HG03457 (cell line): ENCODE results near the gene RCOR1.

Experiments
- ATAC-seq: cut with Tn5 transposase; IDR thresholded peaks from one replicate; pipeline ENCODE4 v1.9.1; 2021; ENCODE audit warnings: moderate number of reproducible peaks; ENCODE audit not compliant: unreplicated experiment

RCOR1 gene

DNA sequence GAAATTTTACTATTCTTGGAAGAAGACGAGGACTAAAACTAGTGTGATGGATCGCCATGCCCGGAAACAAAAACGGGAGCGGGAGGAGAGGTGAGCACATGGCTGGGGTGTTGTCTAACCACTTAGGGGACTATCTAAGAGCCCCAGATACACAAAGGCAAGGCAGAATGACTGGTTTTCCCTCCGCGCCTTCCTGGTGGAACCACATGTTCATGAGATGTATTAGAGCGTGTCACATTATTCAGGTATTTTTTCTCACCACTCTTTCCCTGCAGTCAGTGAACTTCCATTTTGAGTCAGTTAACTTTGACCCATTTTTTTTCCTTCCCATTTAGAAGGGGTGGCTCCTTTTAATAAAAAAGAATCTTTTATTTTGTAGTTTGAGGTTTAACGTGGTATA, 116.0 kb downstream of the RCOR1 start:
- no peak for ATAC-seq

DNA sequence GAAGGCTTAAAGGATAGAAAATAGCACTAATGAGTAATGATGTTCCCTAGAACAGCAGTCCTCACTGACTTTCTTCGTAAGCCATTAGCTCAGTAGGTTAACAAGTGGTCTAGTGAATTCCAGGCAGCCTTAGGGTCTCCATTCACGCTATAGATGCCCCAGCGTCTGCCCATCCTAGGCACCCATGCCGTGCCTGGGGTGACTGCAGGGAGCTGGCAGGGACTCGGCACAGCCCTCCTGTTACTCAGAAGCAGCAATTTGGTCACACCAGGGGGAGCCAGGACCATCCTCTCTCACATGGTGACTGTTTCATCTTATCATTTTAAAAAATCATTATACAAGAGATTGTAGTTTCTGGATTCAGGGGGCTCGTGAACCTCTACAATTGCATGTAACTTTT, 118.8 kb downstream of the RCOR1 start:
- no peak for ATAC-seq

DNA sequence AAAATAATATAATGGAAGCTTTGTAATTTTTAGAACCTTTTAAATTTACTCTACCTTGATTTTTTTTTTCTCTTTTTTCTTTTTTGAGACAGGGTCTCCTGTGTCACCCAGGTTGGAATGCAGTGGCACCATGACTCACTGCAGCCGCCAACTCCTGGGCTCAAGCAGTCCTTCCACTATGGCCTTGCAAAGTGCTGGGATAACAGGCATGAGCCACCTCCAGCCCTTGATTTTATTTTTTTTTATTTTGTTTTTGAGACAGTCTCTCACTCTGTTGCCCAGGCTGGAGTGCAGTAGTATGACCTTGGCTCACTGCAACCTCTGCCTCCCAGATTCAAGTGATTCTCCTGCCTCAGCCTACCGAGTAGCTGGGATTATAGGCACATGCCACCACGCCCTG, 119.5 kb downstream of the RCOR1 start:
- ATAC-seq, result no peak

DNA sequence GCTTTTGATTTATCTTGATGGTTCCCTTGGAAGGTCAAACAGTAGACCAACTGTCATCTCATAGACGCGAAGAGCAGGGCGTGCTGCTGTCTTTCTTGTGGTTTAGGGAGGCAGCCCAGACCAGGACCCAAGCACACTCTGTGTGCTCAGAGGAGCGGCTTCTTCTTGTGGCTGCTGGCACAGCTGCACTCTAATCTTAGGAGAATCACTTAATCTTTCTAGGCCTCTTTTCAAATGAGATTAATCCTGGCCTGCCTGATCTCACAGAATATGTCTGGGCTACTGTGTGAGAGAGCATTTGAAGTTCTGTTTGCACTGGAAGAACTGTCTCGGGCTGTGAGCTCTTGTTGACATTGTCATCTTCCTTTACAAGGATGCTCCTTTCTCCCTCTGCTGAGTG, 124.8 kb downstream of the RCOR1 start:
- ATAC-seq, result no peak

DNA sequence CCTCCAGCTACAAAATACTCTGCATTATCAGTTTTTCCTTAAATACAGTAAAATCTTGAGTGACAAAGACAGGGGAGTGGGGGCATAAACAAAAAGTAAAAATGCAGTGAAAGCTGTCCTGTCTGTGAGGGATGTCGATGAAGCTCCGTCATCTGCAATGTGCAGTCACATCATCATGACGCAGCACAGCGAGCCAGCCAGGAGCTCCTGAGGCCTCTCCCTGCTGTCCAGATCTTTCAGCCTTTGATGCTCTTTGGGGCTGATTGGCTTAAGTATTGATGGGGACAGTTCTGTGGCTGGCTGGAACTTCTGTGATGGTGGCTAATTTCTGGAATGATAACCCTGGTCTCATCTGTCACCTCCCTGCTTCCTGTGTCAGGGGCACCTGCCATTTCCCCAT, 130.2 kb downstream of the RCOR1 start:
- no peak for ATAC-seq

DNA sequence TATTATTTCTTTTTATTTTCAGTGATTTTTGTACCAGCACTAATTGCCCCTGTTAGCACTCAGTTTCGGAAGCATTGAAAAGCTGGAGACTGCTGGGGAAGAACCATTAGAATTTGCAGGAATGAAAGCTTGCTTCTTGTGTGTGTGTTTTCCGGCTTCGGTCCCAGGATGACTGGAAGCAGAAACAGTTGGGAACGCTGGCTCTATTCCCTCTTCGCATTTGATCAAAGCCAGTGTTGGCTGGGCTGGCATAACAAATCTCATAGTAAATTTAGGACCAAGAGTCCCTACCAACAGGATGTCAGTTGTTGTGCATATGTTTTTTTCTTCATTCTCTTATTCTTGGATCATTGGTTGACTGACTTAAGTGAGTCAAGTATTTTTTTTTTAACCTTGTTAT, 131.2 kb downstream of the RCOR1 start:
- ATAC-seq, result no peak

DNA sequence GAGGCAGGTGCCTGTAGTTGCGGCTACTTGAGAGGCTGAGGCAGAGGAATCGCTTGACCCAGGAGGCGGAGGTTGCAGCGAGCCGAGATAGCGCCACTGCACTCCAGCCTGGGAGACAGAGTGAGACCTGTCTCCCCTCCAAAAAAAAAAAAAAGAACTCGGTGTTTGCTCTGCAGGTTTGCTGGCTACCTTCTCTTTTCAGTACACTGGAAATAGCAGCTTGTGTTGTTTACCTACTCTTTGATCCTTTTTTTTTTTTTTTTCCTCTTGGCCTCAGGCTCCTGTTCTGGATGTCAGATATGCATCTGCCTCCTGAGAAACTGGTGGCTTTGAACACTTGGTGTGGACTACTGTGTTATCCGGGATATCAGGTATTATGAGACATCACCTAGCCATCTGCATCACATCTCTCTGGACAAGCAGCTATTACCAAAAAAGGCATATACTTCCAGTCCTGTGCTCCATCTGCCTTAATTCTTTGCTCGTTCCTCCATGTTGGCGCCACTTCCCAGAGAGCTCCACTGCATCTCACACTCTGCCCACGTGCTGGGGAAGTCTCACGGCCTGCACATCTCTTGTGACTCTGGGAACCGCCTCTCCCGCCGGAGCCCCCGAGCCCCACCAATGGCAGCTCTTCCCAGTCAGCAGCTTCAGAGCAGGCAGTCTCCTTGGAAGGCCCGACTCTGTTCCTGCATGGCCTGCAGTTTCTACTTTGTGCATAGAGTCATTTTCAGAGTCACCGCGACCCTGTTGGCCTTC, 133.9 kb downstream of the RCOR1 start:
- no peak for ATAC-seq

DNA sequence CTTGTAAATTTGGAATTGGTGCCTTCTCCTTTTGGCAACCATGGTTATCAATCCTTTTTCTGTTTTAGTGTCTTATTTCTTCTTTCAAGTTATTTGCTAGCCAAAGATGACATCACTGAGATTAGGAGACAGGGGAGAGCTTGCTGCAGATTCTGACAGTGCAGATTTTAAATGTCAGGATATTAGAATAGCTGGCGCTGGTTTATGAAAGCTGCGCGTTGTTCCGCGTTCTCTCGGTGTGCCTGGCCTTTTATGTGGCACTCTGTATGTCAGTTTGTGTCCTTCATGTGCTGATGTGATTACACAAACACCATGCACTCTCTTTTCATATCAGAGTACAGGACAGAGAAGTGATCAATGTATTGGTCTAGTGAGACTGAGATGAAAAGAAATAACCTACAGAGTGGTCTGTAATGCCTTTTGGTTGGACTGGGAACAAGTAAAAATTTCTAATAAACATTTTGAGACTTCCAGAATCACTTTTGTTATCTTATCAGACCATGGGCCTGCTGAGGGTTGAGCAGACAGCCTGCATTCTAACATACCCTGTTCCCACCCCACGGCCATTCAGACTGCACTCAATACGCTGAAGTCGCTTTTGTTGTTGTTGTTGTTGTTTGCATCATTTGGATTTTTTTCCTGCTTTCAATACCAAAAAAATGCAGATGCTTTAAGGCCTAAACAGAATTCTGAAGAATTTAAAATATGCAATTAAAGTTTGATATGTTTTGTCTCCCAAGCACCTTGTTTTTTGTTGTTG, 135.1 kb downstream of the RCOR1 start:
- no peak for ATAC-seq

DNA sequence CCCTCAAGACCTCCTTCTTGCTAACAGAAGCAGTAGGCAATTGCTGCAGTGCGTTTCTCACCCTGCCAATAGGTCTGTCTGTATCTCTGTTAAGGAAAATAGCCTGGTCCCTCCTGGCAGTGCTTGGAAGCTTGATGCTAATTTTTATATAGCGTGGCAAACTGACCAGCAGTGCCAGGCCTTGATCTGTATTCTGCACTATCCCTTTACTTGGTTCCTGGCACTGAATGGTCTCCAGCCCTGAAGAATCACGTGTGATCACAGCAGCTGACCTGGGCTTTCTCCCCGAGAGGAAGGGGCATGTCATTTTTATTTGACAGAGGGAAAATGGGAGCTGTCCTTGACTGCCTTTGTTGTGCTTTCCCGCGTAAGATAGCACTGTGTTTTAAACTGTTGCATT, 136.1 kb downstream of the RCOR1 start:
- no peak for ATAC-seq

DNA sequence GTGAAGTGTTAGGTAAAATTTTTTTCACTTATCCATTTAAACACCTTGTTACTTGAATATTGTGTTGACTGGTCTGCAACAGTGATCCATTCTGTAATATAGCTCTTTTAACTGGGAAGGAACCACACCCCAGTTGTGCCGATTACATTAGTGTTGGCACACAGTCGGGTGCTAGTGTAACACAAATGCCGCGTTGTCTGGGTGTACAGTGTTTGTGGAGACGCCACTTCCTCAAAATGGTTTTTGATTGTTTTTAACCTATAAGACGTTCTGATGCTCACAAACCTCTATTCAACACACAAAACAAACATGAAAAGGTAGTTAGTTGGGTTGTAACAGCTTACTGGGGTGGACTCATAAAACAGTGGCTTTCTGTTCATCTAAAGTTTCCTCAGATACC, 136.8 kb downstream of the RCOR1 start:
- ATAC-seq, result no peak

DNA sequence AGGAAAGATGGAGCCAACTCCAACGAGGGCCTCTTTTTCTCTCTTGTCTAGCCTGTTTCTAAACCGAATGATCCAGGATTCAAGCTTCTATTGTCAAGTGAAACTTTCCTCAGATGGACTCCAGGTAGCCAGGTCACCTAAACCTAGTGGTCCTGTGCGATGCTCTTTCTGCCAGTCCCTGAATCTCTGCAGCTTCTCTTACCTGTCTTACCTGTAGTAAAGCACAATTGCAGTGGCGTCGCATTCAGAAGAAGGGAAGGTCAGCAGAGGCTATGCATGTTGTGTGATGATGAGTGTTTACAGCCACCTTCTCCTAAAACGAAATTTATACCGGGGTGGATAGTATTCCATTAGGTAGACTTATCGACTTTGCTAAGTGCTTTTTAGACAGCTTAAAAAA, 137.4 kb downstream of the RCOR1 start:
- no peak for ATAC-seq

DNA sequence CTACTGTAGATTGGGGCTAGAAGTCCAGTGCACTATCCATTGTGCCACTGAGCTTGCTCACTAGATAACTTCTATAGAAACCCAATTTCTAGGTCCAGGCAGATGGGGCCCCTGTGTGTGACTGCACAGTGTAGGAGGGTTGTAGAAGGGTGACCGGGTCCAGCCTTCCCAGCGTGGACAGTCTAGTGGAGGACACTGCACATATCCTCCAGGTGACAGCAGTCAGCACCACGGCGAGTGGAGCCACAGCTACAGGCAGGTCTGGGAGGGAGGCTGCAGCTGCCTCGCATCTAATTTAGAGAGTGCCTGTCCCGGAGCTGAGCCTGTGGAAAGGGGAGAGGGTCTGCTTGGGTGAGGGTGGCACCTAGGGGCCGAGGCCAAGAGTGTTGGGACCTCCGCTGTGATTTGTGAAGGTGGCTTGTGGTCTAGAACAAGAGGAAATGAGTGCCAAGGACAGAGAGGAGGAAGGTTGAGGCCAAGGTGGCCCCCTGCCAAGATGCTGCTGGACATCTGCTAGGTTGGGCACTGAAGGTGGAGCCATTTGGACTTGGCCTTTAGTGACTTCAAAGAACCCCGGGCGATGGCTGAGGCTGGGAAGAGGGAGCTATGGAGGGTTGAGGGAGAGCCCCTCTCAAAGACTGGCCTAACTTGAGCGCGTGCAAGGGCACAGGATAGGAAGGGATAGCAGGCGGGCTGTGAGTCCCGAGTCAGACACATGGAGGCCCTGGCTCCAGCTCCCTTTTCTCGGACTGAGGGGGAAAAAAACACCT, 138.8 kb downstream of the RCOR1 start:
- no peak for ATAC-seq

DNA sequence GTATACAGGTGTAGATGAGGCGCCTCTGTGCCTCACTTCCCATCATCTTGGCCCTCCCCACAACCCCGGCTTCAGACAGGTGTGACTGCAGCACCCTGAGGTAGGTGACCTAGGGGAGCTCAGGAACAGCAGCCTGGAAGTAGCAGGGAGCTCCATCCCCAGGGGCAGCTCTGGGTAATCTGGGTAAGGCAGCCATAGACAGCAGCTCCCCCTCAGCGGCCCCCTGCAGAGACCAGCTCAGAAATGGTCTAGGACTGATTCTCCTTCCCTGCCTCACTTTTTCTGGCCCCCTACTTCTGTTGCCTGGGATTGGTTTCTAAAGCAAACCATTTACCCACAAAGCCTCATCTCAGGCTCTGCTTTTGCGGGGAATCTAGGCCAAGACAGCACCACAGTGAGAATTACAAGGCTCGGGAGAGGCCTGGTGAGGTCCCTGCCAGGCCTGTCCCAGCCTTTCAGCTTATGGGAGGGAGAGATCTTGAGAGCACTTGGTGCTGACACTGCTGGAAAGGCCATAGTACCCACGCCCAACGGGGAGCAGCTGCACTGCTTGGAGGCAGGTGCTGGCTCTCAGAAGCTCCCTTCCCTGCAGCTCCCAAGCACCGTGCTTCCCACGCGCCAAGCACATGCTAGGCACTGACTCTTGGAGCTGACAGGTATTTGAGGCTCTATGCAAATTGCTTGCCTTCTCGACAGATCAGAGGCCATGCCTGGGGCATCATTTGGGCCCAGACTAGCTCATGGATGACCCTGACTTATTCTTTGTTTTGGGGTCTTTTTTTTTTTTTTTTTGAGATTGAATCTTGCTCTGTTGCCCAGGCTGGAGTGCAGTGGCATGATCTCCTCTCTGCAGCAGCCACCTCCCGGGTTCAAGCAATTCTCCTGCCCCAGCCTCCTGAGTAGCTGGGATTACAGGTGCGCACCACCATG, 139.7 kb downstream of the RCOR1 start:
- ATAC-seq, result no peak

DNA sequence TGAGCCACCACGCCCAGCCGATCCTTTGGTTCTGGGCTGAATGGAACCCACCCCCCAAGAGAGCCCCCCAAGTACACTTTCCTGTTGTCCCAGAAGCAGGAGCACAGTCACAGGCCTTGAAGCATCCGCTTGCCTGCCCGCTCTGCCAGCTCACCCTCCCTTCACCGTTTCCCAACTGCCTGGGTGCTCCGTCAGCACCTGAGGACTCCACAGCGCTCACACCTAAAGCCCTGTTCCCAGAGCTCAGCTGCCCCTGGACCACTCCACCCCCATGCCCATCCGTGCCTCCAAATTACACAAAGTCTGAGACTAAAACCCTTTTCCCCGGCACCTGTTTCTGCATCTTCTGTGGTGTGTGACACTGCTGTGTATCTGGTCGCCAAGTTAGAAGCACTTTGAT, 140.5 kb downstream of the RCOR1 start:
- no peak for ATAC-seq

DNA sequence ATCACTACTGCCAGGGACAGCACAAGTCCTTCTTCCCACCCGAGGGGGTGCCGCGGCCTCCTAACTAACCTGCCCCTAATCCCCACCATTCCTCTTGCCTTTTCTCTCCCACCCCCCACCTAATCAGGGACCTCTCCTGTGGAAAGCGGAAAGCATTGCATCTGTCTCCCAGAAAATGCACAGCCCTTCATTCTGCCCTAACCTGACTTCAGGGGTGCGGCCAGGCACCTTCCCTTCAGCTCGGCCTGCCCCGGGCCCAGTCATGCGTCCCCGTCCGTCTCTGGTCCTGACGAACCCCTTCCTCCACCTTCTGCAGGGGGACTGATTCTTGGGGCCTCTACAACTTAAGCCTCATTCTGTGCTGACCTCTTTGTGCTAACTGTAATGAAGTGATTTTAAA, 140.9 kb downstream of the RCOR1 start:
- no peak for ATAC-seq

DNA sequence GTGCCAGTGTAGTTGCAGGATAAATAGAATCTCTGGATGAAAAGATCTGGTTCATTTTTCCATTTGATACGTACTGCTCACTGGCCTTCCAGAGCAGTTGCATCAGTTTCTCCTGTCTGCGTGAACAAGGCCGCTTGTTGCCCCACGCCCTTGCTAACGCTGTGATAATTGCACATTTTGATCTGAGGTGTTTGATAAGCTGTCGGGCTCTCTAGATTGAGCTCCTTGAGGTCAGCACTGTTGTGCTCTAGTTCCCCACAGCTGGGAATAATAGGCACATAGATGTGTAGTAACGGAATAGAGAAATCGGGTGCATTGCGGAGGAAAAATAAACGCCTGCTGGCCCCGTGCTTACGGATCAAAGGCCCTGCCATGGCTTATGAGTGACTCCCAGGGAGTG, 142.0 kb downstream of the RCOR1 start:
- no peak for ATAC-seq

DNA sequence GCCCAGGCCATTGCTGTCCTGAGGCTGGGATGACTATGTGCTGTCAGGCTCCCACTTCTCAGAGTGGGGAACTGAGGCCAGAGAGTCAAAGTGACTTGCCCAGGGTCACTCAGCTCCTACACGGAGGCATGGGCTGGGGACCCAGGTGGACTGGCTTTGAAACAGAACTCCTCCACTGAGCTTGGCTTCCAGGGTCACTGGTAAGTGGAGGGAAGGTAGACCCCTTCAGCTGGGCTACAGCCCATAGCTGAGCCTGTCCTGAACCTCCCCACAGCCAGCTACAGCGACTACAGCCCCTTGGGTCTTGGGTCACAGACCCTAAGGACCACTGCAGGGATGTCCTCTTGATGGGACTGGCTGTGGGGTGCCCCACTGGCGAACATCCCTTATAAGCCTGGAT, 144.5 kb downstream of the RCOR1 start:
- no peak for ATAC-seq

DNA sequence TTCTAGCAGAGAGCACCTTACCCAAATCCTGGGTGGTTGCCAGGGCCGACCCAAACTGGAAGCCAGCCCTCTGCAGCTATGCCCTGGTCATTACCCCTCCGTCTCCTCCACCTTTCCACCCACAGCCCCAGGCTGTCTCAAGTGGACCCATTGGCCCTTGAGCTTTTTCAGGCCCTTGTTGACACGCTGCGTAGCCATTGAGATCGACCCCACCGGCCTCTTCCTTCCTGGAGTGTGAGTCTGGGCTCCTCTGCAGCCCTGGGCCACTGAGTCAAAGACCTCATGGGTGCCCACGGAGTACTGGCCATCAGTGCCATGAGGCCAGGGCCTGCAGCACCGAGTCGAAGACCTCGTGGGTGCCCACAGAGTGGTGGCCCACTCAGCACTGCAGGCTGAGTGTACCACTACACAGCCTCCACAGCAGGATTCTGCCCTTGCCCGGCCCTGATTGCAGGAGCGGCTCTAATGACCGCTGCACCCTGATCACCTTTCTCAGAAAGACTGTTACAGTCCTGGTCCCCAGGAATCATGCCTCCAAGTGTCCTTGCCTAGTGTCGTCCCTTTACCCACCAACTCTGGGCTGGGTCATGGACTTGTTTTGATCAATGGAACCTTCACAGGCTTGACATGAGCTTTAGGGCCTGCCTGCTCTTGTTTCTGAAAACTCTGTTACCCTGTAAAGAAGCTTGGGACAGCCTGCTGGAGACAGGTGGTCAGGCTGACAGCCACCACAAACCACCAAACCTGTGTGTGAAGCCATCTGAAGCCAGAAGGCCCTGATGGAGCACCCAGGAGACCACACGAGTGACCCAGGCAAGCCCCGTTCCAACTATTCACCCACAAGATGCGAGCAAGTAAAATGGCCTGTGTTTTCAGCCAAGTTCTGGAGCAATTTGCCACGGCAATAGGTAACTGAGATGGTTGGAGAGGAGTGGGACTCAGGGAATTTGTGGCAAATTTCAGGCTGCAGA, 145.2 kb downstream of the RCOR1 start:
- no peak for ATAC-seq

DNA sequence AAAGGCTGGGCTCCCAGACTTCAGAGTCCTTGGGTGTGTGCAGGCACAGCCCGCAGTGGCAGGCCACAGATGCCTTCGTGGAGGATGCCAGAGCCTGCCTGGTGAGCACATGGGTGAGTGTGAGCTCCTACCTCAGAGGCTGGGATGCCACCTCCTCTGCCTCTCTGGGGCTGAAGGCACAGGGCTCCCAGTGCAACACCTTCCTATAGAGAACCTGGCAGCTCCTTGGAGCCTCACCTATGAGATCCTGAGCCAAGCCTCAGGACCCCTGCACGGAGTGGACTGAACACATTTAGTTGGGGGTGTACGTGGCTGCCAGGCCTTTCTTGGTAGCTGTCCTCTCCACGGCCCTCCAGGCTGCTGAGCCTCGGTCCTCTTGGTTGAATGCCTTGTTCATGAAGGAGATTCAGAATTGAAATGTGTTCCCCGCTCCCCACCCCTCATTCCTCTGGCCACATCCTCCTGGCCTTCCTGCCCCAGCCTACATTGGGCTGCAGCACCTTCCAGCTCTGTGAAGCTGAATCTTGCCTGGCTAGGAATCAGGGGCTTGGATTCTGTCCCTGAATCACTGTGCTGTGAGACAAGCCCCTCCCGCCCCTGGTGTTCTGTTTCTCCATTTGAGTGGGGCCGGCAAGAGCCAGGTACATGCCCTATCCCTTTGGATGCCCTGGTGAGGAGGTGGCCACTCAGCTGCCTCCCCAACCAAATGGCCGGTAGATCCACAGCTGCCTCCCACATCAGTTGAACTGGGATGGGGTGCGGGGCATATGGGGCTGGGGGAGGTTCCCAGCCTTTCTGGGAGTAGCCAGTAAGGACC, 146.1 kb downstream of the RCOR1 start:
- no peak for ATAC-seq
